Ectodermal cell (in vitro differentiated cells): Measurements from ENCODE around the gene FREM3.

ENCODE experiments used
- H3K27ac ChIP-seq: 2 replicates; pipeline ENCODE4 v1.7.0; 2013; ENCODE audit warnings: mild to moderate bottlenecking, low read depth, low read length; ENCODE audit not compliant: insufficient read depth, poor library complexity, severe bottlenecking
- H3K27me3 ChIP-seq: 2 replicates; pipeline ENCODE4 v1.7.0; 2013; ENCODE audit warnings: mild to moderate bottlenecking, low read length; ENCODE audit not compliant: insufficient read depth, control insufficient read depth, poor library complexity, severe bottlenecking
- H3K36me3 ChIP-seq: one replicate; pipeline ENCODE4 v1.7.0; 2013; ENCODE audit warnings: low read length; ENCODE audit not compliant: control insufficient read depth, insufficient read depth
- H3K4me1 ChIP-seq: one replicate; pipeline ENCODE4 v1.7.0; 2013; ENCODE audit warnings: low read length; ENCODE audit not compliant: control insufficient read depth, insufficient read depth
- H3K4me3 ChIP-seq: 2 replicates; pipeline ENCODE4 v1.7.0; 2013; ENCODE audit warnings: low read depth, low read length, control low read depth; ENCODE audit not compliant: insufficient read depth
- H3K9me3 ChIP-seq: 2 replicates; pipeline ENCODE4 v1.7.0; 2013; ENCODE audit warnings: mild to moderate bottlenecking, low read length, moderate library complexity; ENCODE audit not compliant: control insufficient read depth
- WGBS, 2 experiments: methylation state at CpG; one replicate each; pipeline ENCODE4 v1.1.7; 2013; ENCODE audit warnings: missing lambda C conversion rate in 2 of 2; 5-methylcytosine and 5-hydroxymethylcytosine counted together

The FREM3 gene

GRCh38 chr4:143597276-143597675, 103.2 kb downstream of the FREM3 start:
- no peak overlapping the region for H3K4me3 ChIP-seq
- H3K36me3 ChIP-seq = no peaks in the 10 kb centered on the region
- no peaks in the 10 kb centered on the region for H3K9me3 ChIP-seq
- no peaks in the 10 kb centered on the region for H3K27me3 ChIP-seq
- H3K27ac ChIP-seq = no peak overlapping the region
- H3K4me1 ChIP-seq = no peaks in the 10 kb centered on the region
- 91 to 100% methylated on average over 2 to 3 of the region's 3 CpGs for WGBS, 2 experiments

- Histone ChIP-seq H3K27me3 (no peaks in the 10 kb centered on the region), H3K4me1 (no peaks in the 10 kb centered on the region), H3K4me3 (no peak overlapping the region), H3K36me3 (no peaks in the 10 kb centered on the region), H3K9me3 (peaks cover 4% of the 10 kb centered on the region), H3K27ac (no peak overlapping the region)
Observed at GRCh38 chr4:143587703-143588102, 112.8 kb downstream of the FREM3 start.

- peaks cover 4% of the 10 kb centered on the region for H3K9me3 ChIP-seq
- H3K4me3 ChIP-seq = no peak overlapping the region
- H3K4me1 ChIP-seq = no peaks in the 10 kb centered on the region
- H3K27me3 ChIP-seq = no peaks in the 10 kb centered on the region
- H3K27ac ChIP-seq = no peak overlapping the region
- no peaks in the 10 kb centered on the region for H3K36me3 ChIP-seq
Observed at GRCh38 chr4:143586080-143586479, 114.4 kb downstream of the FREM3 start.

- 94 to 95% methylated on average over 6 of the region's 6 CpGs for WGBS, 2 experiments
- Histone ChIP-seq H3K36me3 (no peaks in the 10 kb centered on the region), H3K27ac (no peak overlapping the region), H3K9me3 (peaks cover 4% of the 10 kb centered on the region), H3K27me3 (no peaks in the 10 kb centered on the region), H3K4me3 (no peak overlapping the region), H3K4me1 (no peaks in the 10 kb centered on the region)
Observed at GRCh38 chr4:143585548-143585947, 114.9 kb downstream of the FREM3 start.

GRCh38 chr4:143581331-143581946, 119.0 kb downstream of the FREM3 start:
- Histone ChIP-seq H3K4me3 (no peak overlapping the region), H3K27ac (no peak overlapping the region), H3K4me1 (no peaks in the 10 kb centered on the region), H3K27me3 (no peaks in the 10 kb centered on the region), H3K9me3 (peaks cover 4% of the 10 kb centered on the region), H3K36me3 (no peaks in the 10 kb centered on the region)
- 90 to 91% methylated on average over 3 of the region's 3 CpGs for WGBS, 2 experiments

GRCh38 chr4:143575331-143575730, 125.1 kb downstream of the FREM3 start:
- H3K9me3 ChIP-seq = no peaks in the 10 kb centered on the region
- H3K36me3 ChIP-seq = no peaks in the 10 kb centered on the region
- no peaks in the 10 kb centered on the region for H3K27me3 ChIP-seq
- H3K4me3 ChIP-seq = no peak overlapping the region
- H3K27ac ChIP-seq = no peak overlapping the region
- no peaks in the 10 kb centered on the region for H3K4me1 ChIP-seq

GRCh38 chr4:143564472-143564871, 136.0 kb downstream of the FREM3 start:
- no peaks in the 10 kb centered on the region for H3K9me3 ChIP-seq
- 88% methylated on average over 1 of the region's 2 CpGs; no CpG with 5 or more reads in 1 of the 2 experiments for WGBS, 2 experiments

GRCh38 chr4:143559757-143560147, 140.7 kb downstream of the FREM3 start:
- WGBS, 2 experiments = 78 to 84% methylated on average over 15 to 16 of the region's 17 CpGs
- peak overlapping the region; percentile 38 for H3K4me3 ChIP-seq
- H3K27ac ChIP-seq = no peak overlapping the region

More at GRCh38 chr4:143564472-143564871, 136.0 kb downstream of the FREM3 start:
- no peaks in the 10 kb centered on the region for H3K36me3 ChIP-seq
- no peak overlapping the region for H3K27ac ChIP-seq
- H3K4me3 ChIP-seq = no peak overlapping the region
- peaks cover 6% of the 10 kb centered on the region for H3K27me3 ChIP-seq
- H3K4me1 ChIP-seq = no peaks in the 10 kb centered on the region

GRCh38 chr4:143558823-143559756, 141.4 kb downstream of the FREM3 start:
- H3K4me1 ChIP-seq = no peaks in the 10 kb centered on the region
- H3K36me3 ChIP-seq = no peaks in the 10 kb centered on the region
- 17 to 19% methylated on average over 57 of the region's 57 CpGs for WGBS, 2 experiments
- no peaks in the 10 kb centered on the region for H3K9me3 ChIP-seq
- H3K27ac ChIP-seq = no peak overlapping the region
- H3K27me3 ChIP-seq = peaks cover 9% of the 10 kb centered on the region
- H3K4me3 ChIP-seq = peak overlapping the region; percentile 38

More at GRCh38 chr4:143559757-143560147, 140.7 kb downstream of the FREM3 start:
- Histone ChIP-seq H3K36me3 (no peaks in the 10 kb centered on the region), H3K4me1 (no peaks in the 10 kb centered on the region), H3K27me3 (peaks cover 9% of the 10 kb centered on the region), H3K9me3 (no peaks in the 10 kb centered on the region)

- H3K4me3 ChIP-seq = peak overlapping the region; percentile 38
- no peaks in the 10 kb centered on the region for H3K36me3 ChIP-seq
- H3K4me1 ChIP-seq = no peaks in the 10 kb centered on the region
- WGBS, 2 experiments = 88 to 94% methylated on average over 2 of the region's 2 CpGs
- H3K27me3 ChIP-seq = peaks cover 9% of the 10 kb centered on the region
- H3K9me3 ChIP-seq = no peaks in the 10 kb centered on the region
- H3K27ac ChIP-seq = no peak overlapping the region
Observed at GRCh38 chr4:143558286-143558685, 142.2 kb downstream of the FREM3 start.
